Hypothalamus (tissue), 51 donors: ENCODE measurements around the gene GORASP1.
"Not testable (repeated sequence)": the region's sequence is repeated elsewhere in the genome, so short reads cannot be mapped to it uniquely, and the experiment has no call there.

Experiments
- DNase-seq, 51 donors: peaks; one replicate each; lab custom pipeline; 2025; lab: John Stamatoyannopoulos, UW

Gene GORASP1

GRCh38 chr3:39080026-39080425, 27.4 kb downstream of the GORASP1 start:
- no peak for DNase-seq

- no peak for DNase-seq
Observed at GRCh38 chr3:39079530-39079929, 27.9 kb downstream of the GORASP1 start.

- DNase-seq, result no peak
Observed at GRCh38 chr3:39075910-39076309, 31.5 kb downstream of the GORASP1 start.

GRCh38 chr3:39068556-39068955, 38.9 kb downstream of the GORASP1 start:
- DNase-seq, result no peak

- no peak for DNase-seq
Observed at GRCh38 chr3:39067286-39067685, 40.1 kb downstream of the GORASP1 start.

GRCh38 chr3:39065197-39065596, 42.2 kb downstream of the GORASP1 start:
- peak in 17 of 51 donors; percentile 2 to 17 (median 5) for DNase-seq

- no peak for DNase-seq
Observed at GRCh38 chr3:39064646-39065045, 42.8 kb downstream of the GORASP1 start.

GRCh38 chr3:39063143-39063542, 44.3 kb downstream of the GORASP1 start:
- DNase-seq, result no peak

GRCh38 chr3:39062180-39062579, 45.2 kb downstream of the GORASP1 start:
- DNase-seq, result no peak

- not testable (repeated sequence) for DNase-seq
Observed at GRCh38 chr3:39061228-39061627, 46.2 kb downstream of the GORASP1 start.

- no peak for DNase-seq
Observed at GRCh38 chr3:39056151-39056550, 51.3 kb downstream of the GORASP1 start.

- DNase-seq, result no peak
Observed at GRCh38 chr3:39053696-39054095, 53.7 kb downstream of the GORASP1 start.

- DNase-seq, result no peak
Observed at GRCh38 chr3:39052583-39052982, 54.8 kb downstream of the GORASP1 start.

- peak; percentile 45 to 96 (median 87) for DNase-seq
Observed at GRCh38 chr3:39051649-39052561, 55.5 kb downstream of the GORASP1 start, which contains the start of the genes SCN11A and WDR48. Gene SCN11A (minus strand): TSS chr3:39051944. CDS start chr3:38950362, 101,582 bp downstream. Gene WDR48 (plus strand): TSS chr3:39052016. CDS start chr3:39052026, 10 bp downstream.

GRCh38 chr3:39050029-39050428, 57.4 kb downstream of the GORASP1 start:
- DNase-seq, result no peak
